K562 (cell line): ENCODE data around the gene SART1. TPM values are rescaled to one million over a fixed set of nuclear protein-coding genes. Genes with fewer than 3 reads are reported as not detected.

Experiments used
- ATAC-seq: fragments of 200-7000 bp; cut with Tn5 transposase; 3 replicates; pipeline ENCODE4 v1.9.1; 2020; ENCODE audit warnings: moderate library complexity
- BruUV-seq: library from RNA; stranded (reverse); fragments of 400-500 nt; replicated peaks from 2 replicates; lab custom pipeline; 2021; lab: Mats Ljungman, UMichigan
- CTCF ChIA-PET: fragments of 300-600 bp; formaldehyde crosslinking; extraction: SDS; loops from one replicate; lab custom pipeline; 2021; ENCODE audit warnings: low intra/inter-chr PET ratio; lab: Yijun Ruan, JAX
- POLR2A ChIA-PET: fragments of 300-600, 350-650 bp; sonication (Branson Sonifier 250); formaldehyde crosslinking; extraction: SDS; loops from one replicate; lab custom pipeline; 2021; ENCODE audit warnings: antibody characterized with exemption, inconsistent platforms; lab: Yijun Ruan, JAX
- DNase-seq, 4 experiments: peaks; one replicate each; pipeline versions ENCODE4 v3.0.0 to v3.0.0-alpha.2; 2011 to 2018; ENCODE audit warnings: low spot score in 3 of 4, mixed read lengths in 3 of 4; ENCODE audit errors: extremely low read depth in 1 of 4
- FAIRE-seq: peaks from 2 replicates; lab custom pipeline; 2011; peaks lifted over from hg19 to GRCh38; lab: Jason Lieb, UNC
- H2AFZ ChIP-seq: 2 replicates; pipeline ENCODE4 v1.6.0; 2011; ENCODE audit warnings: low read depth, low read length, control low read depth, inconsistent platforms
- H3K27ac ChIP-seq: fragments of 200-600 bp; 3 replicates; pipeline ENCODE4 v1.8.0; 2011; ENCODE audit warnings: low read depth, mild to moderate bottlenecking, control low read depth, inconsistent platforms, low read length, moderate library complexity, mixed read lengths; ENCODE audit errors: extremely low read depth
- H3K27me3 ChIP-seq, 2 experiments: fragments of 300-600 bp in 1 of 2; 2 replicates in 1 of 2; 3 replicates in 1 of 2; pipeline versions ENCODE4 v1.6.0 to v1.8.0; 2011; ENCODE audit warnings: inconsistent platforms in 2 of 2, low read length in 2 of 2, mild to moderate bottlenecking in 1 of 2, mixed read lengths in 1 of 2, moderate library complexity in 1 of 2; ENCODE audit not compliant: control insufficient read depth in 2 of 2, insufficient read depth in 2 of 2
- H3K36me3 ChIP-seq: fragments of 300-600 bp; 3 replicates; pipeline ENCODE4 v1.8.0; 2011; ENCODE audit warnings: mild to moderate bottlenecking, low read length, inconsistent platforms; ENCODE audit not compliant: control insufficient read depth, insufficient read depth
- H3K4me1 ChIP-seq, 2 experiments: fragments of 200-600 bp in 1 of 2; replicated peaks in 1 of 2; 2 replicates in 1 of 2; 3 replicates in 1 of 2; pipeline versions ENCODE4 v1.5.1 to v1.8.0; 2011; ENCODE audit warnings: inconsistent platforms in 2 of 2, low read length in 2 of 2, mild to moderate bottlenecking in 1 of 2, mixed read lengths in 1 of 2, moderate library complexity in 1 of 2; ENCODE audit not compliant: control insufficient read depth in 2 of 2, insufficient read depth in 2 of 2
- H3K4me2 ChIP-seq: 2 replicates; pipeline ENCODE4 v1.6.1; 2011; ENCODE audit warnings: low read length, control low read depth, inconsistent platforms, mixed read lengths; ENCODE audit not compliant: insufficient read depth
- H3K4me3 ChIP-seq: fragments of 200-600 bp; sonication (generic), shearing (Covaris generic); 2 replicates; pipeline ENCODE4 v1.5.1; 2016; ENCODE audit warnings: control low read depth, inconsistent platforms
- H3K79me2 ChIP-seq: fragments of 200-600 bp; 3 replicates; pipeline ENCODE4 v1.8.0; 2011; ENCODE audit warnings: low read length, inconsistent platforms; ENCODE audit not compliant: control insufficient read depth, insufficient read depth
- H3K9ac ChIP-seq, 2 experiments: 2 replicates each; pipeline versions ENCODE4 v1.6.0 to v1.6.1; 2011; ENCODE audit warnings: low read depth in 2 of 2, low read length in 2 of 2, control low read depth in 1 of 2, inconsistent platforms in 1 of 2, mild to moderate bottlenecking in 1 of 2, mixed read lengths in 1 of 2; ENCODE audit not compliant: insufficient read depth in 1 of 2
- H3K9me1 ChIP-seq: one replicate; pipeline ENCODE4 v1.6.0; 2011; ENCODE audit warnings: inconsistent platforms, mild to moderate bottlenecking, low read length, moderate library complexity; ENCODE audit not compliant: control insufficient read depth, insufficient read depth
- H3K9me3 ChIP-seq: replicated peaks from 2 replicates; pipeline ENCODE4 v1.5.1; 2011; ENCODE audit warnings: low read depth, low read length, inconsistent platforms; ENCODE audit not compliant: control insufficient read depth, insufficient read depth
- H4K20me1 ChIP-seq: replicated peaks from 2 replicates; pipeline ENCODE4 v1.6.1; 2011; ENCODE audit warnings: low read length, inconsistent platforms, mixed read lengths; ENCODE audit not compliant: control insufficient read depth, insufficient read depth
- BCOR ChIP-seq: fragments of 450-650 bp; IDR thresholded peaks from 2 replicates; pipeline ENCODE4 v1.6.1; 2016
- BDP1 ChIP-seq: IDR thresholded peaks from 3 replicates; pipeline ENCODE4 v1.6.1; 2011; ENCODE audit not compliant: insufficient read length, insufficient read depth
- GABPB2 ChIP-seq: fragments of 250-450 bp; sonication (Bioruptor Pico); conservative IDR thresholded peaks from 2 replicates; pipeline ENCODE4 v1.5.1; 2021; ENCODE audit warnings: mild to moderate bottlenecking
- HDAC2 ChIP-seq: fragments of 450-650 bp; IDR thresholded peaks from 2 replicates; pipeline ENCODE4 v1.6.1; 2016; ENCODE audit warnings: mild to moderate bottlenecking
- HNRNPL ChIP-seq: fragments of 200-400 bp; formaldehyde crosslinking; IDR thresholded peaks from 2 replicates; pipeline ENCODE4 v1.6.1; 2017; ENCODE audit warnings: low read depth, mild to moderate bottlenecking, low read length
- KDM2B ChIP-seq: fragments of 250-450 bp; sonication (Bioruptor Pico); IDR thresholded peaks from 2 replicates; pipeline ENCODE4 v1.8.0; 2021; ENCODE audit warnings: mild to moderate bottlenecking, moderate library complexity
- MCM5 ChIP-seq: fragments of 450-650 bp; IDR thresholded peaks from 2 replicates; pipeline ENCODE4 v1.6.1; 2016; ENCODE audit warnings: low read depth
- MEF2A ChIP-seq: IDR thresholded peaks from 2 replicates; pipeline ENCODE4 v1.6.1; 2011; ENCODE audit warnings: low read depth, mild to moderate bottlenecking, low read length, moderate library complexity; ENCODE audit not compliant: control insufficient read depth
- PCBP1 ChIP-seq: fragments of 200-400 bp; formaldehyde crosslinking; IDR thresholded peaks from 2 replicates; pipeline ENCODE4 v1.6.1; 2018; ENCODE audit warnings: mild to moderate bottlenecking, low read depth, low read length; ENCODE audit not compliant: poor library complexity, severe bottlenecking
- SETDB1 ChIP-seq: IDR thresholded peaks from one replicate; pipeline ENCODE4 v1.6.1; 2012; ENCODE audit warnings: low read length, control low read depth, inconsistent platforms
- THRAP3 ChIP-seq: fragments of 450-650 bp; IDR thresholded peaks from 2 replicates; pipeline ENCODE4 v1.6.1; 2016; ENCODE audit warnings: mild to moderate bottlenecking, inconsistent platforms, borderline replicate concordance
- XRCC3 ChIP-seq: fragments of 450-650 bp; IDR thresholded peaks from 2 replicates; pipeline ENCODE4 v1.6.1; 2017; ENCODE audit warnings: mild to moderate bottlenecking, moderate library complexity
- ZNF143 ChIP-seq: sonication (generic); formaldehyde crosslinking; IDR thresholded peaks from 2 replicates; pipeline ENCODE4 v1.9.0; 2022; ENCODE audit warnings: mild to moderate bottlenecking, missing genetic modification reagents
- ZNF316 ChIP-seq: fragments of 450-650 bp; IDR thresholded peaks from 2 replicates; pipeline ENCODE4 v1.6.1; 2016
- ZNF696 ChIP-seq: fragments of 250-450 bp; sonication (Bioruptor Pico); conservative IDR thresholded peaks from 2 replicates; pipeline ENCODE4 v1.4.0; 2020; ENCODE audit warnings: mild to moderate bottlenecking, moderate library complexity
- WGBS: fragments of 100-300 bp; shearing (Covaris generic); methylation state at CpG from one replicate; pipeline ENCODE4 v1.1.6; 2016; ENCODE audit warnings: low coverage, mixed read lengths; ENCODE audit not compliant: insufficient coverage; ENCODE audit errors: missing lambda C conversion rate; 5-methylcytosine and 5-hydroxymethylcytosine counted together
- in situ Hi-C: fragments of 300-500 bp; cut with MboI; formaldehyde crosslinking; loops from 4 replicates; pipeline ENCODE4 v1.15.0; 2018; ENCODE audit warnings: inconsistent platforms, mixed read lengths
- intact Hi-C: fragments of 100-400 bp; cut with micrococcal nuclease; formaldehyde crosslinking; loops from 2 replicates; pipeline ENCODE4 v1.14.2; 2022
- polyA plus RNA-seq, 8 experiments: library from polyadenylated mRNA; depleted of rRNA in 4 of 8; stranded (reverse) in 5 of 8; unstranded in 3 of 8; fragments of >200 nt; fragmentation: Nextera tagmentation in 2 of 8; fragmentation: Illumina TruSeq in 1 of 8; extraction: Ambion mirVana in 2 of 8; extraction: Trizol in 1 of 8; gene quantifications; 2 replicates each; pipeline versions ENCODE4 v1.2.1 to v1.2.3, GENCODE V29; 2011 to 2014; ENCODE audit warnings: inconsistent platforms in 1 of 8, missing spikeins in 1 of 8
- total RNA-seq, 7 experiments: library from RNA; depleted of rRNA in 6 of 7; stranded (reverse); fragments of >200 nt in 6 of 7; fragmentation: Illumina TruSeq in 2 of 7; extraction: Trizol in 2 of 7; gene quantifications; 2 replicates each; pipeline versions ENCODE4 v1.2.1 to v1.2.3, GENCODE V29; 2011 to 2021; ENCODE audit warnings: low replicate concordance in 1 of 7
- TF ChIP-seq, protein P1 (sequence below): sonication (generic); formaldehyde crosslinking; IDR thresholded peaks from 2 replicates; pipeline ENCODE4 v1.8.1; 2023; ENCODE audit warnings: mild to moderate bottlenecking, missing genetic modification reagents

The SART1 gene
- total and polyA plus RNA-seq, 9 of the 15 experiments (the other 6 are each of a cell fraction or from before 2014, with no cell fraction given): 4.8 to 84.1 (median 31.7) TPM

DNA sequence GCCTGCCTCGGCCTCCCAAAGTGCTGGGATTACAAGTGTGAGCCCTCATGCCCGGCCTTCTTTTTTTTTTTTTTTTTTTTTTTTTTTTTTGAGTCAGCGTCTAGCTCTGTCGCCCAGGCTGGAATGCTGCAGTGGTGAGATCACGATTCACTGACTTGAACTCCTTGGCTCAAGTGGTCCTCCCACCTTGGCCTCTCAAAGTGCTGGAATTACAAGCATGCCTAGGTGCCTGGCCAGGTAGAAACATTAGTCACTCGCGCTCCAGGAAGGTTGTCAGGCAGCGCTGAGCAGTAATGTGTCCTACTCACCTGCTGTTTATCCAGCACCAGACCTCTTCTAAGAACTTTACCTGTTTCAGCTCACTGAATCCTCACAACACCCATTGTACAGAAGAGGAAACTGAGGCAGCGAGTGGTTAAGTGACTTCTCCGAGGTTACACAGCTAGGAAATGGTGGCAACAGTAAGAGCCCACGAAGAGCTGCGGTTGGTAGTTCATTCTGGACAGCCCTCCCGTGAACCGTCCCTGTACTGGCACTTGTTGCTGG, 49.8 kb downstream of the SART1 start:
- no peaks in the 10 kb centered on the region for H3K9me1 ChIP-seq
- H3K4me1 ChIP-seq: peaks cover 27 to 59% of the 10 kb centered on the region in 2 experiments
- H3K79me2 ChIP-seq: no peaks in the 10 kb centered on the region
- 66% methylated on average over 12 of the region's 14 CpGs for WGBS
- ChIA-PET CTCF (no interaction called here), POLR2A (interaction anchor here (0.6 kb wide), 1 partner anchor 233 kb away, joined by 3 read pairs; no protein-coding TSS in a partner anchor)
- intact Hi-C loops (no loop called here), in situ Hi-C loops (no loop called here)
- TF ChIP-seq BCOR (peak; percentile 55; the same call in 1 of the 2 replicates), KDM2B (CRISPR knock-in tag) (no peak)
- DNase-seq (no peak), ATAC-seq (no peak), FAIRE-seq (no peak)
- no peaks in the 10 kb centered on the region for H3K36me3 ChIP-seq
- no peaks in the 10 kb centered on the region for H4K20me1 ChIP-seq
- H3K9me3 ChIP-seq: no peaks in the 10 kb centered on the region
- H2AFZ ChIP-seq: no peak overlapping the region
- H3K9ac ChIP-seq: no peak overlapping the region
- no TSS peak for BruUV-seq
- no peak overlapping the region for H3K27ac ChIP-seq
- no peak overlapping the region for H3K4me3 ChIP-seq
- no peak overlapping the region for H3K4me2 ChIP-seq
- no peaks in the 10 kb centered on the region for H3K27me3 ChIP-seq

DNA sequence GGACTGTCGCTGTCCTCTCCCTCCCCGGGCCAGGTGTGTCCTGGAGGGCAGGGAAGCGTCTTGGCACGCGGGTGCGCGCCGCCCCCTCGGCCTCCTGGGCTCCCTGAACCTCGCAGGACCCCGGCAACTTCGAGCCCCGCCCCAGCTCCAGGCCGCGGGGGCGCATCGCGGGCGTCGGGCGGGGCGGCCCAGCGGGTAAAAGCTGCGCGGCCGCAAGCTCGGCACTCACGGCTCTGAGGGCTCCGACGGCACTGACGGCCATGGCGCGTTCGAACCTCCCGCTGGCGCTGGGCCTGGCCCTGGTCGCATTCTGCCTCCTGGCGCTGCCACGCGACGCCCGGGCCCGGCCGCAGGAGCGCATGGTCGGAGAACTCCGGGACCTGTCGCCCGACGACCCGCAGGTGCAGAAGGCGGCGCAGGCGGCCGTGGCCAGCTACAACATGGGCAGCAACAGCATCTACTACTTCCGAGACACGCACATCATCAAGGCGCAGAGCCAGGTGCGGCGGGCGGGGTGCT, 50.3 kb downstream of the SART1 start, which contains the start of gene CST6:
Gene CST6, plus strand, starts transcription at position 224 of the 519 bp plus-strand sequence. Its CDS starts 37 bp downstream, at position 261.
- FAIRE-seq (no peak), ATAC-seq (no peak), DNase-seq (no peak)
- BruUV-seq: no TSS peak
- POLR2A ChIA-PET: interaction anchor here (0.6 to 2.2 kb wide), 2 partner anchors 10 to 233 kb away, joined by 3 to 6 read pairs; no protein-coding TSS in a partner anchor
- Histone ChIP-seq H3K4me2 (peak within 1 kb of the TSS; percentile 49), H3K9ac (peak within 1 kb of the TSS in 1 of 2 experiments; percentile 62; a peak in 1 of 4 replicates), H4K20me1 (no peaks in the 10 kb centered on the region), H3K27me3 (no peaks in the 10 kb centered on the region), H3K79me2 (no peaks in the 10 kb centered on the region), H3K9me1 (no peaks in the 10 kb centered on the region), H3K27ac (no peak within 1 kb of the TSS), H3K9me3 (no peaks in the 10 kb centered on the region), H3K4me3 (no peak within 1 kb of the TSS), H3K4me1 (peaks cover 27 to 59% of the 10 kb centered on the region in 2 experiments), H3K36me3 (no peaks in the 10 kb centered on the region), H2AFZ (peak within 1 kb of the TSS; percentile 23; the same call in 1 of the 2 replicates)
- WGBS: 73% methylated on average over 31 of the region's 61 CpGs
- intact Hi-C loops (no loop called here), in situ Hi-C loops (no loop called here)
- CTCF ChIA-PET: no interaction called here
- TF ChIP-seq HNRNPL (peak; percentile 59; the same call in 1 of the 2 replicates), BDP1 (no peak), PCBP1 (peak; percentile 42), THRAP3 (no peak), XRCC3 (no peak), ZNF316 (no peak), MCM5 (no peak), ZNF696 (CRISPR knock-in tag) (no peak), HDAC2 (no peak), GABPB2 (CRISPR knock-in tag) (no peak), ZNF143 (CRISPR knock-in tag) (no peak), MEF2A (no peak), SETDB1 (no peak)
- TF ChIP-seq, protein P1, sequence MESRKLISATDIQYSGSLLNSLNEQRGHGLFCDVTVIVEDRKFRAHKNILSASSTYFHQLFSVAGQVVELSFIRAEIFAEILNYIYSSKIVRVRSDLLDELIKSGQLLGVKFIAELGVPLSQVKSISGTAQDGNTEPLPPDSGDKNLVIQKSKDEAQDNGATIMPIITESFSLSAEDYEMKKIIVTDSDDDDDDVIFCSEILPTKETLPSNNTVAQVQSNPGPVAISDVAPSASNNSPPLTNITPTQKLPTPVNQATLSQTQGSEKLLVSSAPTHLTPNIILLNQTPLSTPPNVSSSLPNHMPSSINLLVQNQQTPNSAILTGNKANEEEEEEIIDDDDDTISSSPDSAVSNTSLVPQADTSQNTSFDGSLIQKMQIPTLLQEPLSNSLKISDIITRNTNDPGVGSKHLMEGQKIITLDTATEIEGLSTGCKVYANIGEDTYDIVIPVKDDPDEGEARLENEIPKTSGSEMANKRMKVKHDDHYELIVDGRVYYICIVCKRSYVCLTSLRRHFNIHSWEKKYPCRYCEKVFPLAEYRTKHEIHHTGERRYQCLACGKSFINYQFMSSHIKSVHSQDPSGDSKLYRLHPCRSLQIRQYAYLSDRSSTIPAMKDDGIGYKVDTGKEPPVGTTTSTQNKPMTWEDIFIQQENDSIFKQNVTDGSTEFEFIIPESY: peak; percentile 93
